NCI-H128 (cell line): ENCODE data around the gene ZCCHC7.
"Not testable (repeated sequence)": the region's sequence is repeated elsewhere in the genome, so short reads cannot be mapped to it uniquely, and the experiment has no call there.

ENCODE experiments used
- DNase-seq: peaks from one replicate; lab custom pipeline; 2025; ENCODE audit not compliant: unreplicated experiment; lab: John Stamatoyannopoulos, UW

ZCCHC7 gene

GRCh38 chr9:37203456-37203855 is 83.1 kb downstream of the ZCCHC7 start:
- DNase-seq: not testable (repeated sequence)

- no peak for DNase-seq
Measured at GRCh38 chr9:37206121-37206620, 85.8 kb downstream of the ZCCHC7 start.

GRCh38 chr9:37209431-37210386 is 89.3 kb downstream of the ZCCHC7 start:
- no peak for DNase-seq

- no peak for DNase-seq
Measured at GRCh38 chr9:37210737-37211523, 90.6 kb downstream of the ZCCHC7 start.

- DNase-seq: no peak
Measured at GRCh38 chr9:37212435-37212834, 92.1 kb downstream of the ZCCHC7 start.

- DNase-seq: no peak
Measured at GRCh38 chr9:37215381-37215780, 95.0 kb downstream of the ZCCHC7 start.

GRCh38 chr9:37215830-37216229 is 95.5 kb downstream of the ZCCHC7 start:
- no peak for DNase-seq

- no peak for DNase-seq
Measured at GRCh38 chr9:37217161-37217560, 96.8 kb downstream of the ZCCHC7 start.

GRCh38 chr9:37218800-37219425 is 98.5 kb downstream of the ZCCHC7 start:
- DNase-seq: no peak

GRCh38 chr9:37220971-37221370 is 100.6 kb downstream of the ZCCHC7 start:
- no peak for DNase-seq

- no peak for DNase-seq
Measured at GRCh38 chr9:37221489-37222106, 101.2 kb downstream of the ZCCHC7 start.

- no peak for DNase-seq
Measured at GRCh38 chr9:37229455-37229854, 109.1 kb downstream of the ZCCHC7 start.

GRCh38 chr9:37229882-37230482 is 109.6 kb downstream of the ZCCHC7 start:
- no peak for DNase-seq

- DNase-seq: no peak
Measured at GRCh38 chr9:37236822-37237221, 116.4 kb downstream of the ZCCHC7 start.

- no peak for DNase-seq
Measured at GRCh38 chr9:37238122-37238521, 117.7 kb downstream of the ZCCHC7 start.

- DNase-seq: no peak
Measured at GRCh38 chr9:37239224-37239859, 119.0 kb downstream of the ZCCHC7 start.

- no peak for DNase-seq
Measured at GRCh38 chr9:37239921-37240320, 119.5 kb downstream of the ZCCHC7 start.

GRCh38 chr9:37241340-37241739 is 121.0 kb downstream of the ZCCHC7 start:
- no peak for DNase-seq

- DNase-seq: no peak
Measured at GRCh38 chr9:37242089-37242488, 121.7 kb downstream of the ZCCHC7 start.
